Hepatocyte (in vitro differentiated cells): ENCODE results near the gene CDC42BPB.

Source experiments
- CTCF ChIP-seq: fragments of 200-600 bp; sonication (generic); IDR thresholded peaks from 2 replicates; pipeline ENCODE4 v1.5.1; 2016; ENCODE audit warnings: antibody characterized with exemption, mild to moderate bottlenecking; ENCODE audit not compliant: poor library complexity
- EZH2 ChIP-seq: fragments of 200-600 bp; sonication (generic); IDR thresholded peaks from 2 replicates; pipeline ENCODE4 v1.6.1; 2016; ENCODE audit warnings: antibody characterized with exemption, mild to moderate bottlenecking, borderline replicate concordance

GRCh38 chr14:103031566-103031911 lies 25.8 kb downstream of the CDC42BPB start:
- no peak for TF ChIP-seq EZH2
- TF ChIP-seq CTCF = no peak
